Keratinocyte (primary cell): ENCODE measurements around the gene MYLK3. TPM values are rescaled to one million over a fixed set of nuclear protein-coding genes. Genes with fewer than 3 reads are reported as not detected.

Source experiments
- DNase-seq: peaks from one replicate; pipeline ENCODE4 v3.0.0-alpha.2; 2011; ENCODE audit warnings: low read depth, missing footprints, low spot score
- FAIRE-seq: peaks from 2 replicates; lab custom pipeline; 2011; peaks lifted over from hg19 to GRCh38; lab: Jason Lieb, UNC
- H2AFZ ChIP-seq: 2 replicates; pipeline ENCODE4 v1.6.0; 2012; ENCODE audit warnings: low read length, control low read depth, inconsistent platforms; ENCODE audit not compliant: control insufficient read depth
- H3K27ac ChIP-seq: 2 replicates; pipeline ENCODE4 v1.5.1; 2011; ENCODE audit warnings: low read length; ENCODE audit not compliant: control insufficient read depth, insufficient read depth
- H3K27me3 ChIP-seq: 3 replicates; pipeline ENCODE4 v1.6.0; 2011; ENCODE audit warnings: low read length; ENCODE audit not compliant: control insufficient read depth, insufficient read depth; ENCODE audit errors: extremely low read depth
- H3K36me3 ChIP-seq, 2 experiments: 2 replicates in 1 of 2; 3 replicates in 1 of 2; pipeline ENCODE4 v1.5.1; 2011; ENCODE audit warnings: low read length in 2 of 2, mild to moderate bottlenecking in 1 of 2; ENCODE audit not compliant: control insufficient read depth in 2 of 2, insufficient read depth in 2 of 2; ENCODE audit errors: extremely low read depth in 1 of 2
- H3K4me1 ChIP-seq: 3 replicates; pipeline ENCODE4 v1.5.1; 2011; ENCODE audit warnings: low read length; ENCODE audit not compliant: control insufficient read depth, insufficient read depth; ENCODE audit errors: extremely low read depth
- H3K4me2 ChIP-seq: 3 replicates; pipeline ENCODE4 v1.6.0; 2011; ENCODE audit warnings: low read depth, low read length; ENCODE audit not compliant: control insufficient read depth, insufficient read depth; ENCODE audit errors: extremely low read depth
- H3K4me3 ChIP-seq, 3 experiments: fragments of 200-600 bp in 1 of 3; sonication (generic) in 1 of 3; 2 replicates in 2 of 3; 3 replicates in 1 of 3; pipeline ENCODE4 v1.5.1; 2011 to 2016; ENCODE audit warnings: low read length in 3 of 3, mild to moderate bottlenecking in 3 of 3, control low read depth in 2 of 3, inconsistent platforms in 1 of 3, low read depth in 1 of 3, mixed read lengths in 1 of 3, mixed run types in 1 of 3, moderate library complexity in 1 of 3; ENCODE audit not compliant: control insufficient read depth in 2 of 3, insufficient read depth in 2 of 3; ENCODE audit errors: extremely low read depth in 1 of 3
- H3K79me2 ChIP-seq: 2 replicates; pipeline ENCODE4 v1.6.0; 2012; ENCODE audit warnings: low read length; ENCODE audit not compliant: control insufficient read depth, insufficient read depth
- H3K9ac ChIP-seq: 3 replicates; pipeline ENCODE4 v1.6.0; 2011; ENCODE audit warnings: low read length; ENCODE audit not compliant: control insufficient read depth, insufficient read depth; ENCODE audit errors: extremely low read depth
- H3K9me1 ChIP-seq: 3 replicates; pipeline ENCODE4 v1.6.0; 2011; ENCODE audit warnings: low read length; ENCODE audit not compliant: control insufficient read depth, insufficient read depth; ENCODE audit errors: extremely low read depth
- H3K9me3 ChIP-seq: 2 replicates; pipeline ENCODE4 v1.5.1; 2012; ENCODE audit warnings: low read depth, low read length; ENCODE audit not compliant: control insufficient read depth
- H4K20me1 ChIP-seq: 3 replicates; pipeline ENCODE4 v1.6.0; 2011; ENCODE audit warnings: low read length; ENCODE audit not compliant: control insufficient read depth, insufficient read depth; ENCODE audit errors: extremely low read depth
- CTCF ChIP-seq, 3 experiments: IDR thresholded peaks in 1 of 3; conservative IDR thresholded peaks in 1 of 3; optimal IDR thresholded peaks in 1 of 3; 2 replicates in 2 of 3; 3 replicates in 1 of 3; pipeline versions ENCODE3 to v1.5.1; 2011; ENCODE audit warnings: low read length in 3 of 3, mild to moderate bottlenecking in 3 of 3, moderate library complexity in 2 of 3, control low read depth in 1 of 3, inconsistent platforms in 1 of 3; ENCODE audit not compliant: insufficient read depth in 2 of 3; ENCODE audit errors: extremely low read depth in 1 of 3
- EZH2 ChIP-seq: IDR thresholded peaks from one replicate; pipeline ENCODE4 v1.6.1; 2012; ENCODE audit warnings: inconsistent platforms, mild to moderate bottlenecking, low read length, moderate library complexity
- dilution Hi-C: fragments of 300-500 bp; cut with MboI; formaldehyde crosslinking; loops from one replicate; pipeline ENCODE4 v1.7.0; 2020; ENCODE audit warnings: low sequenced_read_pairs; ENCODE audit not compliant: extremely low pct_ligation_motif_present
- polyA plus RNA-seq, 5 experiments: library from polyadenylated mRNA; depleted of rRNA in 3 of 5; stranded (reverse) in 3 of 5; stranded (forward) in 1 of 5; unstranded in 1 of 5; fragments of >200 nt; gene quantifications; 1 replicate in 1 of 5; 2 replicates in 3 of 5; 3 replicates in 1 of 5; pipeline versions ENCODE4 v1.2.1 to v1.2.3, GENCODE V29; 2011 to 2012; ENCODE audit warnings: missing spikeins in 2 of 5, low read depth in 1 of 5, low replicate concordance in 1 of 5

The MYLK3 gene
- polyA plus RNA-seq, 1 donor (not counting 4 experiments of a cell fraction or from before 2014, with no cell fraction given), result 0.03 TPM

- H3K79me2 ChIP-seq, result peaks cover 6% of the 10 kb centered on the region
- H3K4me1 ChIP-seq, result peaks cover 23% of the 10 kb centered on the region
- H3K9me1 ChIP-seq, result no peaks in the 10 kb centered on the region
- H3K9me3 ChIP-seq, result no peaks in the 10 kb centered on the region
- H2AFZ ChIP-seq, result no peak overlapping the region
- FAIRE-seq (peak; percentile 51), DNase-seq (no peak)
- no peak overlapping the region for H3K4me3 ChIP-seq
- H3K4me2 ChIP-seq, result no peak overlapping the region
- no peaks in the 10 kb centered on the region for H4K20me1 ChIP-seq
- peaks cover 10 to 16% of the 10 kb centered on the region in 2 experiments for H3K36me3 ChIP-seq
- peak; percentile 91 to 97 (median 96) for TF ChIP-seq CTCF (optimal IDR thresholded peaks at IDR 0.05 in 1 of 3, IDR thresholded peaks at IDR 0.05 in 1 of 3, conservative IDR thresholded peaks at IDR 0.05 in 1 of 3; ENCODE audit: extremely low read depth in 1 of 3, insufficient read depth in 2 of 3, low read length in 3 of 3)
- TF ChIP-seq EZH2, result no peak
- dilution Hi-C loops, result no loop called here
- H3K9ac ChIP-seq, result no peak overlapping the region
- H3K27ac ChIP-seq, result no peak overlapping the region
- no peaks in the 10 kb centered on the region for H3K27me3 ChIP-seq
Observed at GRCh38 chr16:46673320-46674013, 74.7 kb downstream of the MYLK3 start.

GRCh38 chr16:46662123-46662522 lies 86.0 kb downstream of the MYLK3 start:
- Histone ChIP-seq H3K9me3 (no peaks in the 10 kb centered on the region), H3K4me1 (no peaks in the 10 kb centered on the region), H3K9me1 (no peaks in the 10 kb centered on the region), H4K20me1 (no peaks in the 10 kb centered on the region), H3K27me3 (no peaks in the 10 kb centered on the region), H3K4me3 (no peak overlapping the region), H3K9ac (no peak overlapping the region), H3K79me2 (no peaks in the 10 kb centered on the region), H2AFZ (no peak overlapping the region), H3K4me2 (no peak overlapping the region), H3K27ac (no peak overlapping the region), H3K36me3 (peaks cover 7 to 15% of the 10 kb centered on the region in 2 experiments)
- no peak for DNase-seq
- TF ChIP-seq EZH2 (no peak), CTCF (optimal IDR thresholded peaks at IDR 0.05 in 1 of 3, IDR thresholded peaks at IDR 0.05 in 1 of 3, conservative IDR thresholded peaks at IDR 0.05 in 1 of 3; ENCODE audit: extremely low read depth in 1 of 3, insufficient read depth in 2 of 3, low read length in 3 of 3) (no peak)
- dilution Hi-C loops, result no loop called here
- no peak for FAIRE-seq
